ENCODE results near the gene FAM200C. TPM values are rescaled to one million over a fixed set of nuclear protein-coding genes. Genes with fewer than 3 reads are reported as not detected.

The FAM200C gene
- total and polyA plus RNA-seq, 2 of the 13 experiments (the other 11 are each of a cell fraction or from before 2014, with no cell fraction given): 3.2 to 4.7 TPM

GRCh38 chr5:160418561-160419457, 19.0 kb upstream of the FAM200C start, which contains the start of gene SLU7 (continued):
- TF ChIP-seq SRSF1 (optimal IDR thresholded peaks at IDR 0.05; ENCODE audit: low read depth, low read length): peak; percentile 89
- TF ChIP-seq E2F1 (CRISPR knock-in tag; IDR thresholded peaks at IDR 0.05): no peak
- peak; percentile 82 for TF ChIP-seq POLR2G (IDR thresholded peaks at IDR 0.05; ENCODE audit: low read depth, low read length)
- TF ChIP-seq NFYB (CRISPR knock-in tag; IDR thresholded peaks at IDR 0.05): no peak
- no peak for TF ChIP-seq JDP2 (CRISPR knock-in tag; IDR thresholded peaks at IDR 0.05; ENCODE audit: borderline replicate concordance)
- TF ChIP-seq SYNCRIP (IDR thresholded peaks at IDR 0.05; ENCODE audit: insufficient read depth, low read depth, low read length): no peak
- no peak for TF ChIP-seq MTA1 (CRISPR knock-in tag; IDR thresholded peaks at IDR 0.05; ENCODE audit: borderline replicate concordance)
- TF ChIP-seq ZNF121 (CRISPR knock-in tag; IDR thresholded peaks at IDR 0.05): no peak
- TF ChIP-seq, protein P1, sequence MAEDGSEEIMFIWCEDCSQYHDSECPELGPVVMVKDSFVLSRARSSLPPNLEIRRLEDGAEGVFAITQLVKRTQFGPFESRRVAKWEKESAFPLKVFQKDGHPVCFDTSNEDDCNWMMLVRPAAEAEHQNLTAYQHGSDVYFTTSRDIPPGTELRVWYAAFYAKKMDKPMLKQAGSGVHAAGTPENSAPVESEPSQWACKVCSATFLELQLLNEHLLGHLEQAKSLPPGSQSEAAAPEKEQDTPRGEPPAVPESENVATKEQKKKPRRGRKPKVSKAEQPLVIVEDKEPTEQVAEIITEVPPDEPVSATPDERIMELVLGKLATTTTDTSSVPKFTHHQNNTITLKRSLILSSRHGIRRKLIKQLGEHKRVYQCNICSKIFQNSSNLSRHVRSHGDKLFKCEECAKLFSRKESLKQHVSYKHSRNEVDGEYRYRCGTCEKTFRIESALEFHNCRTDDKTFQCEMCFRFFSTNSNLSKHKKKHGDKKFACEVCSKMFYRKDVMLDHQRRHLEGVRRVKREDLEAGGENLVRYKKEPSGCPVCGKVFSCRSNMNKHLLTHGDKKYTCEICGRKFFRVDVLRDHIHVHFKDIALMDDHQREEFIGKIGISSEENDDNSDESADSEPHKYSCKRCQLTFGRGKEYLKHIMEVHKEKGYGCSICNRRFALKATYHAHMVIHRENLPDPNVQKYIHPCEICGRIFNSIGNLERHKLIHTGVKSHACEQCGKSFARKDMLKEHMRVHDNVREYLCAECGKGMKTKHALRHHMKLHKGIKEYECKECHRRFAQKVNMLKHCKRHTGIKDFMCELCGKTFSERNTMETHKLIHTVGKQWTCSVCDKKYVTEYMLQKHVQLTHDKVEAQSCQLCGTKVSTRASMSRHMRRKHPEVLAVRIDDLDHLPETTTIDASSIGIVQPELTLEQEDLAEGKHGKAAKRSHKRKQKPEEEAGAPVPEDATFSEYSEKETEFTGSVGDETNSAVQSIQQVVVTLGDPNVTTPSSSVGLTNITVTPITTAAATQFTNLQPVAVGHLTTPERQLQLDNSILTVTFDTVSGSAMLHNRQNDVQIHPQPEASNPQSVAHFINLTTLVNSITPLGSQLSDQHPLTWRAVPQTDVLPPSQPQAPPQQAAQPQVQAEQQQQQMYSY (CRISPR knock-in tag; IDR thresholded peaks at IDR 0.05): no peak
- TF ChIP-seq ZNF646 (CRISPR knock-in tag; IDR thresholded peaks at IDR 0.05): no peak
- TF ChIP-seq ZNF709 (CRISPR knock-in tag; IDR thresholded peaks at IDR 0.05): no peak
- TF ChIP-seq, protein P2, sequence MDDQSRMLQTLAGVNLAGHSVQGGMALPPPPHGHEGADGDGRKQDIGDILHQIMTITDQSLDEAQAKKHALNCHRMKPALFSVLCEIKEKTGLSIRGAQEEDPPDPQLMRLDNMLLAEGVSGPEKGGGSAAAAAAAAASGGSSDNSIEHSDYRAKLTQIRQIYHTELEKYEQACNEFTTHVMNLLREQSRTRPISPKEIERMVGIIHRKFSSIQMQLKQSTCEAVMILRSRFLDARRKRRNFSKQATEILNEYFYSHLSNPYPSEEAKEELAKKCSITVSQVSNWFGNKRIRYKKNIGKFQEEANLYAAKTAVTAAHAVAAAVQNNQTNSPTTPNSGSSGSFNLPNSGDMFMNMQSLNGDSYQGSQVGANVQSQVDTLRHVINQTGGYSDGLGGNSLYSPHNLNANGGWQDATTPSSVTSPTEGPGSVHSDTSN (CRISPR knock-in tag; IDR thresholded peaks at IDR 0.05; ENCODE audit: borderline replicate concordance): no peak
- no peak for TF ChIP-seq ZKSCAN5 (CRISPR knock-in tag; IDR thresholded peaks at IDR 0.05)
- TF ChIP-seq, protein P3, sequence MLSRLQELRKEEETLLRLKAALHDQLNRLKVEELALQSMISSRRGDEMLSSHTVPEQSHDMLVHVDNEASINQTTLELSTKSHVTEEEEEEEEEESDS (CRISPR knock-in tag; IDR thresholded peaks at IDR 0.05; ENCODE audit: borderline replicate concordance): no peak
- TF ChIP-seq CBX1 (IDR thresholded peaks at IDR 0.05; ENCODE audit: low read depth): no peak

Data from HepG2 (cell line).